EL (cell line): Measurements from ENCODE around the gene PLSCR2.
"Not testable (repeated sequence)": the region's sequence is repeated elsewhere in the genome, so short reads cannot be mapped to it uniquely, and the experiment has no call there.

Experiments used
- DNase-seq: peaks from one replicate; pipeline ENCODE4 v3.0.0-alpha.2; 2016

The PLSCR2 gene

DNA sequence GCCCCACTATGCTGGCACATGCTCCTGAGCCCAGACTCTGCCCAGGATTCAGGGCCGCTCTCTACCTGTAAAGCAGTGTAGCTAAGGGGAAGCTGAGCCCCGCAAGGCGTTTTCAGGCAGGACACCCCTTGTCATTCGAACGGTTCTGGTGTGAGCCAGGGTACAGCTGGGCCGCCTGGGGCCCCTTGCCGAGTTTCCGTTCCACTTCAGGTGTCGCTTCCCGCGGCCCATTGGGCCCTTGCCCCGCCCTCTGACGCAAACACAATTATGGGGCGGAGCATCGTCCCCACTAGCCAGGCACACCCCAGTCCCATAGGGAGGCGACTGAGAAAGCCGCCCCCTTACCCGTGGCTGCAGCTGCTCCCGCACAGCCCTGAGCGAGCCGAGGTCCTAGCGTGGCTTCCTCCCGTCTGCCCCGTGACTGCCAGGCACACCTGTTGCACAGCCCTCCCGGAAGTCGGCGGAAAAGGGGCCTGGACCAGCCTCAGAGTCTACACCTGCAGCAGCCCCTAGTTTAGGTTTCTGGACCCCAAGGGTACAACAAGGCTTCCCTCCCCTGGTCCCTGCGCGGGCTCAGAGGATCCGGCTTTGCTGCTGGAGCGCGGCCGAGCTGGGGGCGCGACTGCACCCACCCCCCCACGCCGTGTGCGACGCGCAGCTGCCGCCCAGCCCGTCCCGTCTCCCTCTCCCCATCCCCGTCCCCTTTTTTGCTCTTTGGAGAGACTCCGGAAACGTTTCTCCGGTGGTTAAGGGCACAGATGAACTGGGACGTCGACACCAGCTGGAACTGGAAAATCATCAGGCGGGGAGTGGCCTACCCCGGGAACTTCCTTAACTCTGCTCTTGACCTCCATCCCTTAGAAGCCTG, at the start of gene PLSCR2:
Gene PLSCR2 (minus strand): TSS at position 412 of the 868 bp plus-strand sequence. CDS start 9,657 bp downstream, outside the sequence.
- DNase-seq = peak; percentile 35

DNA sequence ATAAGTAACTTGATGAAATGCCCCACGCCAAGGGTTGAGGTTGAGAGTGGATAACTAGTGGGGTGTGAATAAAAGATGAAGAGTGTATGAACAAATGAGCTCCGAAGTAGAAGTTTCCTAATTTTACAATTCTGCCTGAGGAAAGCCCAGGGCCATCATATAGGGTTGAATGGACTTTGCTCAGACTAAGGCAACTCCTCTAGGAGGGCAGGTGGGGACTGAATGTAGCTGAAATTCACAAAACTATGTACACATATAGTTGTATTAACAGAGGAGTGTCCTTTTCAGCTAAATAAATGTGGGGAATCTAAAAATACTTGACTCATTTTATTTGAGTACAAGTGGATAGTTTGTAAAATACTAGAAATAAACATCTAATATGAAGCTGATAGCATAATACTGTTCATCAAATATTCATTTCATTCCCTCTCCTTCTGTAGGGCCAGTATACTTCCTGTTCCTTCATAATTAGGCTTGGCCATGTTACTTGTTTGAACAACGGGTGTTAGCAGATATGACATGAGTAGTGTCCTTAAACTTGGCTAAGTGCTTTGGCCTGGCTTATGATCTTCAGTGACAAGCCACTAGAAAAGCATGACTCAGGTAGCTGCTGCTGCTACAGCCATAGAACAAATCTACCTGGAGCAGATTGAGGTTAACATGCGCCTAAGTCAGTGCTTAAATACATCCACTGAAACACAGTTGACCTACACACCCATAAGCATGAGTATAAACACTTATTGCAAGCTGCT, 48.5 kb upstream of the PLSCR2 start:
- no peak for DNase-seq

- DNase-seq = no peak
Observed at GRCh38 chr3:146513386-146514051, 44.2 kb upstream of the PLSCR2 start.

DNA sequence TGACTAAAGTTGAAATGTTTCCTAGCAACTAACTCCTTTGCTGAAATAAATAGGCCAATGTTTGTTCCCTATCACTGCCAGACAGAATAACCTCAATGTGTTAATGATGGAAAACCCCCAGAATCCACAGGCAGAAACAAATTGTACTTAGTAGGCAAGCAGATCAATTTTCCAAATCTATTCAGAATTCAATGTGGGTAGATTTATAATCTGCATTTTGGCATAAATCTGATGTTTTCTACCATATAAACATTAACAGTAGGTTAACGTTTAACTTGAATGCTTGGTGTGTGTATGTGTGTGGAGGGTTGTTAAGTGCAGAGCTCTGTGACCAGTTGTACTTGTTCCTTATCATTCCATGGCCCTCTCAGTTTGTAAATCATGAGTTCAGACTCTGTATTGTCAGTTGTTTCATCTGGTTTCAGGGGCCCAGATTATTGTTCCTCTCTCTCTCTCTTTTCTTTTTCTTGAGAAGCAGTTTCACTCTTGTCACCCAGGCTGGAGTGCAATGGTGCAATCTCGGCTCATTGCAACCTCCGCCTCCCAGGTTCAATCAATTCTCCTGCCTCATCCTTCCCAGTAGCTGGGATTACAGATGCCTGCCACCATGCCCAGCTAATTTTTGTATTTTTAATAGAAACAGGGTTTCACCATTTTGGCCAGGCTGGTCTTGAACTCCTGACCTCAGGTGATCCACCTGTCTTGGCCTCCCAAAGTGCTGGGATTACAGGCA, 42.2 kb upstream of the PLSCR2 start:
- no peak for DNase-seq

- DNase-seq = no peak
Observed at GRCh38 chr3:146507331-146508120, 38.2 kb upstream of the PLSCR2 start.

DNA sequence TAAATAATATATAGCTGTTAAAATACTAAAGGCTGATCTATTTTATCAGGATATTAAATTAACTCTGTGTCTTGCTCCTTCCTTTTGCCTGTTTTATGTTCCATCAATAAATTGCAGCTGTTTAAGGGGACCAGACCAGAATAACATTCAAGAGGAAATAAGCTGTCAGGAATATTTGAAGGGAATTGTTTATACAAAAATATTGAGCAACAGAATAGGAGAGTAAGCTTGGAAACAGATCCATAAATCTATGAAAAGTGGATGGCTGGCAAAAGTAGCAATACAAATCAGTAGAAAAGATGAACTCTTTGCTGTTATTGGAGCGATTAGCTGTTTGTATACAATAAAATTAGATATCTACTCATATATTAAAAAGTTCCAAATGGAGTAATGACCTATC, 36.2 kb upstream of the PLSCR2 start:
- no peak for DNase-seq

DNA sequence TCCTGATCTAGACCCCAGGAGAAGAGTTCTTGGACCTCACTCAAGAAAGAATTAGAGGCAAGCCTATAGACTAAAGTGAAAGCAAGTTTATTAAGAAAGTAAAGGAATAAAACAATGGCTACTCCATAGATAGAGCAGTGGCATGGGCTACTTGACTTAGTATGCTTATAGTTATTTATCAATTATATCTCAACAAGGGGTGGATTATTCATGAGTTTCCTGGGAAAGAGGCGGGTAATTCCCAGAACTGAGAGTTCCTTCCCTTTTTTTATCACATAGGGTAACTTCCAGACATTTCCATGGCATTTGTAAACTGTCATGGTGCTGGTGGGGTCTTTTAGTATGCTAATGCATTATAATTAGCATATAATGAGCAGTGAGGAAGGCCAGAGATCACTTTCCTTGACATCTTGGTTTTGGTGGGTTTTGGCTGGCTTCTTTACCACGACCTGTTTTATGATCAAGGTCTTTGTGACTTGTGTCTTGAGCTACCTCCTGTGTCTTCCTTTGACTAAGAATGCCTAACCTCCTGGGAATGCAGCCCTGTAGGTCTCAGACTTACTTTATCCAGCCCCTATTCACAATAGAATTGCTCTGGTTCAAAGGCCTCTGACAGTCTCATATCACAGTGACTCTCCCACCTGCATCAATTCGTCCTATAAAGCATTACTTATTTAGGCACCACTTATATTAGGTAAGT, 35.3 kb upstream of the PLSCR2 start:
- peak; percentile 17 for DNase-seq

GRCh38 chr3:146503461-146504202, 34.3 kb upstream of the PLSCR2 start:
- peak; percentile 89 for DNase-seq

DNA sequence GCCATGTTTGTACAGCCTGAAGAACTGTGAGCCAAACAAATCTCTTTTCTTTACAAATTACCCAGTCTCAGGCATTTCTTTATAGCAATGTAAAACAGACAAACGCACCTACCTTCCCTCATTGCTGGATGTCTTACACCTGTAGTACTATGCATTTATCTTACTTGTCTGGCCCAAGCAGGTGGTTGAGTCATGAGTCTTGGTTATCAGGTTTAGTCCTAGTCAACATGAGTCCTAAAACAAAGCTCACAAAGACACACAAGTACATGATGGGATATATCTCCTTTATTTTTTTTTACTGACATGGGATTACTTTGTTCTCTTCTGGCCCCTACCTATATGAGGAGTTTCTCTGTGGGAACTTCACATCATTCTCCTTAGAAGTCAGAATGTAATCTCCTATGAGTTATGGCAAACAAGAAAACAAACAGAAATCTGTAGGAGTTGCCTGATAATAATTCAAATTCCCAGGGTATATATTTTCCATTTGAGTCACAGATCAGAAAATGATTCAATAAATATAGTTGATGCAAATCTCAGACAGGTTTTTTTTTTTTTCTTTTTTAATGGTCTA, 33.6 kb upstream of the PLSCR2 start:
- no peak for DNase-seq

GRCh38 chr3:146501752-146502151, 32.4 kb upstream of the PLSCR2 start:
- DNase-seq = no peak

DNA sequence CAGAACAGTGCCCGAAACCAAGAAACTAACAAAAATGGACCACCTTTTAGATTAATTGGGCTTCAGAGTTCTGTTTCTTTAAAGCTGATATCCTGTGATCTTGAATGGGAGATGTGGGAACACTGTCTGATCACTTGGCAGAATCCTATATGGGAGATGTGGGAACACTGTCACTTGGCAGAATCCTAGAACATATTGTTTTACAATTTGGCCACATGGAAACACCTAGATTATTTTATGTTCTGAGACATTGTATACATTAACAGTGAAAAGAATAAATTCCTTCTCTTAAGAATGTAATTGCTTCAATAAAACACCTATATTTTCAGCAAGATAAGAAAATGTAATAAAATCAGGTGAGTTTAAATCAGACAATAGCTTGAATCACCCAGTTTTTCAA, 30.3 kb upstream of the PLSCR2 start:
- no peak for DNase-seq

DNA sequence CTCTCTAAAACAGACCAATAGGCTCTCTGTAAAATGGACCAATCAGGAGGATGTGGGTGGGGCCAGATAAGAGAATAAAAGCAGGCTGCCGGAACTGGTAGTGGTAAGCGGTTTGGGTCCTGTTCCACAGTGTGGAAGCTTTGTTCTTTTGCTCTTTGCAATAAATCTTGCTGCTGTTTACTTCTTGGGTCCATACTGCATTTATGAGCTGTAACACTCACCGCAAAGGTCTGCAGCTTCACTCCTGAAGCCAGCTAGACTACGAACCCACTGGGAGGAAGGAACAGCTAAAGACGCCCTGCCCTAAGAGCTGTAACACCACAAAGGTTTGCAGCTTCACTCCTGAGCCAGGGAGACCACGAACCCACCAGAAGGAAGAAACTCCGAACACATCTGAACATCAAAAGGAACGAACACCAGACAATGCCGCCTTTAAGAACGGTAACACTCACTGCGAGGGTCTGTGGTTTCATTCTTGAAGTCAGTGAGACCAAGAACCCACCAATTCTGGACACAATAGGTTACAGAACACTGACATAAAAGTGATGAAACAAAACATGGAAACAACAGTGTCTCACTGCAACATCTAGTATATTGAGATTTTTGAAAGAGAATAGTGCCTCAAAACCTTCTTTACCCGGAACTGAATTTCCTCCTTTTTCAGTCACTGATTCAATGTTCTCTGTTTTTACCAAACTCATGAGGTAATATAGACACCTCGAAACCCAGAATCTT, 28.8 kb upstream of the PLSCR2 start:
- DNase-seq = no peak

GRCh38 chr3:146497145-146497843, 27.9 kb upstream of the PLSCR2 start:
- not testable (repeated sequence) for DNase-seq

DNA sequence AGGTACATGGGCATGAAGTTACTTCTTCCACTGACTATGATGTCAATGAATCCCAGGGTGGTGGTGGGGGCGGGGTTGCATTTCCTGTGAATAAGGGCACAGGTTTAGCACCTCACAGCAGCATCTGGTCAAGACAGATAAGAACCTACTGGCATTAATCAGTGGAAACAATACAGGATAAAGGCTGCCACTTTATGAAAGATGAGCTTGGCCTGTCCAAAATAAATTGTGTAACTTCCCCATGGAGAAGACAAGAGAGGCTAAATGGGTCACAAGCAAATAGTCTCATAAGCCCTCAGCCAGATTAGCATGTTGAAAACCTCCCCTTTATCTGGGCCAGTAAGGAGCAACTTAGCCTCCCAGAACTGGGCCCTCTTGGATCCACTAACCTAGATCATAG, 27.4 kb upstream of the PLSCR2 start:
- DNase-seq = no peak

DNA sequence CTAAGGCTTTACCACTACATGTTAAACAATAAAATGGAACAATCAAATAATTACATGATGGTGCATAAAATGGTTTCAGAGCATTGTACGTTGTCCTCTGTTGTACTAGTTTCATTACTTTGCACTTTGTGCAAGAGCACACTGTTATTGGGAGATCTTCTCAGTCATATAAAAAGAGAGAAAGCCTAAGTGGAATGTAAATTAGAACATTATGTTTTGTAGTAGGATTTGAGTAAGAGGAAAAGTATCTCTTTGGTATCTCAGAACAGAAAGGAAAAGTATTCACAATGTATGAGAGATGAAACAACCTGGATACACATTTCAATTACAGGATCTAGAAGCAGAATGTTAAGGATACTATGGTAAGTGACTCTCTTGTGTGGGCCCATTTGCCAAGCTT, 26.9 kb upstream of the PLSCR2 start:
- DNase-seq = no peak

- DNase-seq = no peak
Observed at GRCh38 chr3:146493761-146494160, 24.4 kb upstream of the PLSCR2 start.

GRCh38 chr3:146493221-146493620, 23.9 kb upstream of the PLSCR2 start:
- DNase-seq = no peak

- peak; percentile 34 for DNase-seq
Observed at GRCh38 chr3:146491303-146491702, 21.9 kb upstream of the PLSCR2 start.

GRCh38 chr3:146485297-146485696, 15.9 kb upstream of the PLSCR2 start:
- no peak for DNase-seq
